H1 (cell line): ENCODE measurements around the gene C1GALT1. TPM values are rescaled to one million over a fixed set of nuclear protein-coding genes. Genes with fewer than 3 reads are reported as not detected.

ENCODE experiments used
- CTCF ChIA-PET: fragments of 300-600 bp; sonication (Branson Sonifier 250); formaldehyde crosslinking; loops from one replicate; lab custom pipeline; 2021; ENCODE audit not compliant: partially characterized antibody; lab: Charles Lee
- POLR2A ChIA-PET: fragments of 300-600 bp; sonication (Branson Sonifier 250); formaldehyde crosslinking; loops from one replicate; lab custom pipeline; 2021; ENCODE audit warnings: inconsistent platforms; ENCODE audit not compliant: partially characterized antibody; lab: Charles Lee
- DNase-seq, 2 experiments: peaks; one replicate each; pipeline versions ENCODE4 v3.0.0 to v3.0.0-alpha.2; 2010 to 2022; ENCODE audit warnings: low spot score in 2 of 2, low read depth in 1 of 2, mixed read lengths in 1 of 2
- FAIRE-seq: peaks from 2 replicates; lab custom pipeline; 2011; peaks lifted over from hg19 to GRCh38; lab: Jason Lieb, UNC
- H2AFZ ChIP-seq: 2 replicates; pipeline ENCODE4 v1.8.1; 2012; ENCODE audit warnings: low read length, inconsistent platforms
- H2AK5ac ChIP-seq: 2 replicates; pipeline ENCODE4 v1.6.1; 2013; ENCODE audit warnings: low read depth, low read length
- H2BK120ac ChIP-seq: replicated peaks from 2 replicates; pipeline ENCODE3; 2013; ENCODE audit warnings: low read depth, low read length, inconsistent platforms
- H2BK12ac ChIP-seq: 2 replicates; pipeline ENCODE4 v1.6.1; 2013; ENCODE audit warnings: low read depth, low read length
- H2BK15ac ChIP-seq: 2 replicates; pipeline ENCODE4 v1.6.1; 2013; ENCODE audit warnings: low read length
- H2BK20ac ChIP-seq: 2 replicates; pipeline ENCODE4 v1.6.1; 2013; ENCODE audit warnings: low read length
- H2BK5ac ChIP-seq: 2 replicates; pipeline ENCODE4 v1.6.1; 2013; ENCODE audit warnings: low read depth, low read length
- H3K14ac ChIP-seq: 2 replicates; pipeline ENCODE4 v1.6.1; 2013; ENCODE audit warnings: inconsistent platforms; ENCODE audit not compliant: insufficient read length
- H3K18ac ChIP-seq: 2 replicates; pipeline ENCODE4 v1.6.1; 2013; ENCODE audit warnings: low read length; ENCODE audit errors: extremely low read depth
- H3K23ac ChIP-seq: 2 replicates; pipeline ENCODE4 v1.6.1; 2013; ENCODE audit warnings: inconsistent platforms; ENCODE audit not compliant: insufficient read length
- H3K23me2 ChIP-seq: 2 replicates; pipeline ENCODE4 v1.6.1; 2013; ENCODE audit warnings: low read depth, low read length
- H3K27ac ChIP-seq: 2 replicates; pipeline ENCODE4 v1.6.1; 2011; ENCODE audit warnings: low read depth, low read length, inconsistent platforms
- H3K27me3 ChIP-seq, 4 experiments: replicated peaks in 1 of 4; 1 replicate in 1 of 4; 2 replicates in 3 of 4; pipeline versions ENCODE4 v1.6.1 to v1.8.1; 2011 to 2013; ENCODE audit warnings: low read length in 3 of 4, mild to moderate bottlenecking in 3 of 4, inconsistent platforms in 2 of 4, mixed read lengths in 2 of 4, moderate library complexity in 1 of 4; ENCODE audit not compliant: control insufficient read depth in 3 of 4, insufficient read depth in 3 of 4; ENCODE audit errors: extremely low read depth in 1 of 4
- H3K36me3 ChIP-seq, 4 experiments: 2 replicates each; pipeline versions ENCODE4 v1.6.1 to v1.8.1; 2011 to 2013; ENCODE audit warnings: mild to moderate bottlenecking in 4 of 4, low read length in 3 of 4, moderate library complexity in 2 of 4, control low read depth in 1 of 4, inconsistent platforms in 1 of 4; ENCODE audit not compliant: insufficient read depth in 4 of 4, control insufficient read depth in 2 of 4
- H3K4ac ChIP-seq: replicated peaks from 2 replicates; pipeline ENCODE3; 2013; ENCODE audit warnings: low read length, low read depth, mixed read lengths, inconsistent platforms; ENCODE audit not compliant: insufficient read length
- H3K4me1 ChIP-seq, 4 experiments: replicated peaks in 1 of 4; 1 replicate in 1 of 4; 2 replicates in 3 of 4; pipeline versions ENCODE4 v1.6.1 to v1.8.1; 2011 to 2013; ENCODE audit warnings: low read length in 3 of 4, inconsistent platforms in 2 of 4, mixed read lengths in 1 of 4; ENCODE audit not compliant: insufficient read depth in 4 of 4, control insufficient read depth in 3 of 4
- H3K4me2 ChIP-seq, 2 experiments: 2 replicates each; pipeline versions ENCODE4 v1.6.1 to v1.8.1; 2011 to 2013; ENCODE audit warnings: low read depth in 2 of 2, low read length in 2 of 2, control low read depth in 1 of 2, inconsistent platforms in 1 of 2, mild to moderate bottlenecking in 1 of 2; ENCODE audit not compliant: insufficient read depth in 1 of 2
- H3K4me3 ChIP-seq, 4 experiments: fragments of 200-600, 300-600 bp in 1 of 4; sonication (generic), shearing (Covaris generic), sonication (Bioruptor Twin) in 1 of 4; 2 replicates each; pipeline versions ENCODE4 v1.5.1 to v1.8.1; 2011 to 2016; ENCODE audit warnings: low read length in 4 of 4, low read depth in 3 of 4, control low read depth in 2 of 4, inconsistent platforms in 2 of 4, mild to moderate bottlenecking in 2 of 4, mixed read lengths in 1 of 4, moderate library complexity in 1 of 4; ENCODE audit not compliant: insufficient read depth in 2 of 4; ENCODE audit errors: extremely low read depth in 1 of 4
- H3K56ac ChIP-seq: replicated peaks from 2 replicates; pipeline ENCODE3; 2013; ENCODE audit warnings: low read depth, mild to moderate bottlenecking, mixed read lengths, low read length, inconsistent platforms; ENCODE audit not compliant: insufficient read length
- H3K79me1 ChIP-seq: 2 replicates; pipeline ENCODE4 v1.6.1; 2013; ENCODE audit warnings: low read depth, low read length, control low read depth
- H3K79me2 ChIP-seq, 2 experiments: 2 replicates each; pipeline versions ENCODE4 v1.6.1 to v1.8.1; 2012 to 2013; ENCODE audit warnings: low read length in 2 of 2, mild to moderate bottlenecking in 2 of 2, inconsistent platforms in 1 of 2; ENCODE audit not compliant: insufficient read depth in 2 of 2, control insufficient read depth in 1 of 2
- H3K9ac ChIP-seq, 4 experiments: replicated peaks in 1 of 4; 1 replicate in 1 of 4; 2 replicates in 3 of 4; pipeline versions ENCODE4 v1.6.1 to v1.8.1; 2011 to 2013; ENCODE audit warnings: low read depth in 3 of 4, low read length in 3 of 4, control low read depth in 2 of 4, mild to moderate bottlenecking in 2 of 4, moderate library complexity in 2 of 4, inconsistent platforms in 1 of 4; ENCODE audit errors: extremely low read depth in 1 of 4
- H3K9me3 ChIP-seq, 2 experiments: 2 replicates each; pipeline versions ENCODE4 v1.6.1 to v1.8.1; 2012 to 2013; ENCODE audit warnings: mild to moderate bottlenecking in 2 of 2, moderate library complexity in 2 of 2, control low read depth in 1 of 2, inconsistent platforms in 1 of 2, low read depth in 1 of 2, low read length in 1 of 2, mixed read lengths in 1 of 2; ENCODE audit not compliant: insufficient read depth in 2 of 2
- H4K20me1 ChIP-seq, 2 experiments: replicated peaks in 1 of 2; 2 replicates each; pipeline versions ENCODE3 to v1.8.1; 2011 to 2013; ENCODE audit warnings: inconsistent platforms in 2 of 2, low read length in 2 of 2, mild to moderate bottlenecking in 1 of 2; ENCODE audit not compliant: insufficient read depth in 2 of 2, control insufficient read depth in 1 of 2
- H4K5ac ChIP-seq: 2 replicates; pipeline ENCODE4 v1.6.1; 2013; ENCODE audit warnings: low read length, low read depth, mixed read lengths, inconsistent platforms; ENCODE audit not compliant: insufficient read length
- H4K8ac ChIP-seq: 2 replicates; pipeline ENCODE4 v1.8.0; 2013; ENCODE audit warnings: mild to moderate bottlenecking, moderate library complexity, low read length, inconsistent platforms; ENCODE audit not compliant: insufficient read depth; ENCODE audit errors: extremely low read depth
- H4K91ac ChIP-seq: replicated peaks from 2 replicates; pipeline ENCODE3; 2013; ENCODE audit warnings: low read length, mixed read lengths, inconsistent platforms; ENCODE audit not compliant: insufficient read length
- CTBP2 ChIP-seq: IDR thresholded peaks from 2 replicates; pipeline ENCODE4 v1.7.0; 2011; ENCODE audit warnings: borderline replicate concordance, mild to moderate bottlenecking, moderate library complexity, mixed read lengths, low read length; ENCODE audit not compliant: insufficient read depth, insufficient read length
- EZH2 ChIP-seq: fragments of 200-600 bp; sonication (generic); IDR thresholded peaks from 2 replicates; pipeline ENCODE4 v1.7.1; 2012; ENCODE audit warnings: low read depth, mild to moderate bottlenecking, moderate library complexity, low read length, inconsistent platforms; ENCODE audit not compliant: severe bottlenecking
- FOSL1 ChIP-seq: IDR thresholded peaks from 2 replicates; pipeline ENCODE4 v1.6.1; 2011; ENCODE audit warnings: mild to moderate bottlenecking, low read depth, low read length, moderate library complexity; ENCODE audit not compliant: insufficient read depth
- HDAC6 ChIP-seq: IDR thresholded peaks from one replicate; pipeline ENCODE4 v1.7.1; 2012; ENCODE audit warnings: low read depth, mild to moderate bottlenecking, inconsistent platforms, low read length, moderate library complexity
- JUND ChIP-seq: IDR thresholded peaks from 2 replicates; pipeline ENCODE4 v1.6.1; 2011; ENCODE audit warnings: mild to moderate bottlenecking, improper control_type of control experiment, low read length
- KDM1A ChIP-seq: fragments of 200-600, 300-600 bp; sonication (generic); IDR thresholded peaks from 2 replicates; pipeline ENCODE4 v1.7.1; 2016; ENCODE audit warnings: mild to moderate bottlenecking, low read length, borderline replicate concordance
- RBBP5 ChIP-seq: IDR thresholded peaks from 2 replicates; pipeline ENCODE4 v1.7.1; 2012; ENCODE audit warnings: low read depth, mild to moderate bottlenecking, inconsistent platforms, low read length, moderate library complexity, borderline replicate concordance
- RXRA ChIP-seq: IDR thresholded peaks from 2 replicates; pipeline ENCODE4 v1.6.1; 2011; ENCODE audit warnings: low read depth, mild to moderate bottlenecking, low read length, moderate library complexity; ENCODE audit not compliant: insufficient read depth
- TAF7 ChIP-seq: optimal IDR thresholded peaks from 2 replicates; pipeline ENCODE3; 2011; ENCODE audit warnings: low read depth, mild to moderate bottlenecking, inconsistent platforms, low read length, moderate library complexity, borderline replicate concordance
- WGBS, 2 experiments: shearing (Covaris generic) in 1 of 2; methylation state at CpG; one replicate each; pipeline versions ENCODE4 v1.1.6 to v1.1.7; 2013 to 2015; ENCODE audit warnings: low lambda C conversion rate in 2 of 2, mixed read lengths in 2 of 2, inconsistent platforms in 1 of 2, low coverage in 1 of 2, missing lambda C conversion rate in 1 of 2; ENCODE audit not compliant: insufficient replicate concordance in 2 of 2, insufficient coverage in 1 of 2, insufficient read length in 1 of 2; ENCODE audit errors: extremely low coverage in 1 of 2, missing lambda C conversion rate in 1 of 2; 5-methylcytosine and 5-hydroxymethylcytosine counted together
- polyA plus RNA-seq, 7 experiments: library from polyadenylated mRNA; depleted of rRNA in 3 of 7; stranded (reverse) in 5 of 7; unstranded in 2 of 7; fragments of >200 nt in 5 of 7; fragments of 200-250 nt in 2 of 7; gene quantifications; 1 replicate in 5 of 7; 2 replicates in 1 of 7; 4 replicates in 1 of 7; pipeline versions ENCODE4 v1.2.1 to v1.2.3, GENCODE V29; 2011 to 2013; ENCODE audit warnings: missing spikeins in 2 of 7, mixed read lengths in 2 of 7
- total RNA-seq: library from RNA; stranded (reverse); fragmentation: NEBNext Ultra II Directional; extraction: Animal tissue kit (Norgen Biotek cat#: 25700); gene quantifications from 2 replicates; pipeline ENCODE4 v1.2.1, GENCODE V29; 2021

C1GALT1 gene
- total and polyA plus RNA-seq, 2 of the 8 experiments (the other 6 are each of a cell fraction or from before 2014, with no cell fraction given), result 18.7 to 94.2 TPM

- Histone ChIP-seq H2BK120ac (no peak overlapping the region), H4K8ac (no peak overlapping the region), H3K14ac (no peak overlapping the region), H3K23me2 (no peaks in the 10 kb centered on the region), H2BK15ac (no peak overlapping the region), H2AK5ac (no peak overlapping the region), H3K9me3 (peaks cover 0 to 6% of the 10 kb centered on the region in 2 experiments; a peak in 1 of 4 replicates), H3K36me3 (no peaks in the 10 kb centered on the region), H2BK5ac (no peak overlapping the region), H3K56ac (no peak overlapping the region), H4K5ac (no peak overlapping the region), H3K18ac (no peak overlapping the region), H2BK20ac (no peak overlapping the region), H3K4me3 (no peak overlapping the region), H3K4me2 (no peak overlapping the region), H2AFZ (peak overlapping the region; percentile 35; the same call in 1 of the 2 replicates), H3K79me1 (no peaks in the 10 kb centered on the region), H4K91ac (no peak overlapping the region), H4K20me1 (no peaks in the 10 kb centered on the region), H3K4me1 (peaks cover 0 to 10% (median 5%) of the 10 kb centered on the region in 4 experiments; a peak in 3 of 7 replicates), H3K4ac (no peak overlapping the region), H3K9ac (no peak overlapping the region), H3K79me2 (no peaks in the 10 kb centered on the region), H3K27ac (no peak overlapping the region), H3K27me3 (no peaks in the 10 kb centered on the region), H3K23ac (no peak overlapping the region), H2BK12ac (no peak overlapping the region)
- DNase-seq (no peak), FAIRE-seq (no peak)
- 87% methylated on average over 1 of the region's 1 CpG; no CpG with 5 or more reads in 1 of the 2 experiments for WGBS, 2 experiments
- no peak for TF ChIP-seq KDM1A
- TF ChIP-seq JUND, result peak; percentile 12; the same call in 1 of the 2 replicates
- TF ChIP-seq FOSL1, result no peak
- TF ChIP-seq CTBP2, result no peak
- TF ChIP-seq TAF7, result no peak
- TF ChIP-seq EZH2, result no peak
- no peak for TF ChIP-seq RBBP5
- no peak for TF ChIP-seq RXRA
- no peak for TF ChIP-seq HDAC6
- CTCF ChIA-PET, result interaction anchor here (1.2 to 1.3 kb wide), 2 partner anchors 25 to 73 kb away, joined by 3 to 5 read pairs; no protein-coding TSS in a partner anchor
- POLR2A ChIA-PET, result interaction anchor here (1.1 kb wide), 1 partner anchor 32 kb away, joined by 3 read pairs; no protein-coding TSS in a partner anchor
Measured at GRCh38 chr7:7177044-7177517, 5.3 kb upstream of the C1GALT1 start.
